OCI-LY7 (cell line): ENCODE measurements around the gene GSTT2. TPM values are rescaled to one million over a fixed set of nuclear protein-coding genes. Genes with fewer than 3 reads are reported as not detected.
A peak's percentile ranks its signal among the peaks of the same experiment; 100 is the strongest.

Experiments used
- BruUV-seq: library from RNA; stranded (reverse); fragments of 400-500 nt; replicated peaks from 2 replicates; lab custom pipeline; 2021; lab: Mats Ljungman, UMichigan
- CTCF ChIA-PET: fragments of 300-600 bp; sonication (Branson Sonifier 250); formaldehyde crosslinking; loops from one replicate; lab custom pipeline; 2022; ENCODE audit warnings: antibody characterized with exemption; ENCODE audit not compliant: unreplicated experiment; lab: Charles Lee
- POLR2A ChIA-PET: fragments of 300-600 bp; sonication (Branson Sonifier 250); formaldehyde crosslinking; loops from one replicate; lab custom pipeline; 2022; ENCODE audit warnings: antibody characterized with exemption; lab: Charles Lee
- DNase-seq: peaks from one replicate; pipeline ENCODE4 v3.0.0-alpha.2; 2015; ENCODE audit warnings: low spot score
- H2AFZ ChIP-seq: fragments of 200-600 bp; sonication (generic), shearing (Covaris generic); 2 replicates; pipeline ENCODE4 v1.6.1; 2014; ENCODE audit warnings: mild to moderate bottlenecking, antibody characterized with exemption, low read length, moderate library complexity
- H3K27ac ChIP-seq: fragments of 200-600 bp; sonication (generic); 2 replicates; pipeline ENCODE4 v1.5.1; 2014; ENCODE audit warnings: mixed run types, low read depth, mild to moderate bottlenecking, moderate library complexity, low read length, inconsistent platforms; ENCODE audit not compliant: poor library complexity, severe bottlenecking
- H3K36me3 ChIP-seq: fragments of 200-600 bp; sonication (generic); 2 replicates; pipeline ENCODE4 v1.6.1; 2014; ENCODE audit warnings: mild to moderate bottlenecking, antibody characterized with exemption, low read length, moderate library complexity, mixed read lengths; ENCODE audit not compliant: insufficient read depth
- H3K4me1 ChIP-seq: fragments of 200-600 bp; sonication (generic); 2 replicates; pipeline ENCODE4 v1.5.1; 2014; ENCODE audit warnings: mild to moderate bottlenecking, low read length; ENCODE audit not compliant: insufficient read depth, poor library complexity, severe bottlenecking
- H3K4me2 ChIP-seq: fragments of 200-600 bp; sonication (generic); 2 replicates; pipeline ENCODE4 v1.6.1; 2014; ENCODE audit warnings: mild to moderate bottlenecking, low read length
- H3K4me3 ChIP-seq: fragments of 200-600 bp; sonication (generic); 2 replicates; pipeline ENCODE4 v1.5.1; 2014; ENCODE audit warnings: mild to moderate bottlenecking, low read depth, low read length; ENCODE audit not compliant: poor library complexity, severe bottlenecking
- H3K79me2 ChIP-seq: fragments of 200-600 bp; sonication (generic); 2 replicates; pipeline ENCODE4 v1.6.1; 2016; ENCODE audit warnings: low read depth, mild to moderate bottlenecking, low read length, moderate library complexity, mixed read lengths; ENCODE audit not compliant: insufficient read depth
- H3K9me2 ChIP-seq: fragments of 200-600 bp; sonication (generic); 2 replicates; pipeline ENCODE4 v1.6.1; 2016; ENCODE audit warnings: mild to moderate bottlenecking, low read length, mixed read lengths; ENCODE audit not compliant: insufficient read depth
- H3K9me3 ChIP-seq: fragments of 200-600 bp; sonication (generic); 2 replicates; pipeline ENCODE4 v1.6.1; 2014; ENCODE audit warnings: mild to moderate bottlenecking, mixed run types, low read length, mixed read lengths
- H4K20me1 ChIP-seq: fragments of 200-600 bp; sonication (generic); 2 replicates; pipeline ENCODE4 v1.6.1; 2014; ENCODE audit warnings: mild to moderate bottlenecking, antibody characterized with exemption, low read length, moderate library complexity, mixed read lengths; ENCODE audit not compliant: insufficient read depth
- CTCF ChIP-seq: fragments of 200-600 bp; sonication (generic); conservative IDR thresholded peaks from 2 replicates; pipeline ENCODE4 v1.5.1; 2014; ENCODE audit warnings: mild to moderate bottlenecking, antibody characterized with exemption, low read length, moderate library complexity, mixed read lengths
- EZH2phosphoT487 ChIP-seq: fragments of 200-600 bp; sonication (generic); IDR thresholded peaks from 2 replicates; pipeline ENCODE4 v1.6.1; 2018; ENCODE audit warnings: low read depth, borderline replicate concordance, mild to moderate bottlenecking, mixed run types, antibody characterized with exemption, low read length, moderate library complexity, mixed read lengths
- intact Hi-C: fragments of 100-400 bp; cut with micrococcal nuclease; formaldehyde crosslinking; loops from one replicate; pipeline ENCODE4 v1.10.0; 2022; ENCODE audit not compliant: unreplicated experiment
- total RNA-seq, 2 experiments: library from RNA; depleted of rRNA in 1 of 2; stranded (reverse); fragments of >200 nt in 1 of 2; shearing (Covaris generic) in 1 of 2; gene quantifications; 2 replicates each; pipeline ENCODE4 v1.2.3, GENCODE V29; 2014 to 2022

Gene GSTT2
- total RNA-seq, 2 experiments from 2014 or later: not detected

GRCh38 chr22:24010018-24010391 is 30.1 kb downstream of the GSTT2 start:
- H3K36me3 ChIP-seq: peaks cover 4% of the 10 kb centered on the region; the same call in 1 of the 2 replicates
- no peak for TF ChIP-seq EZH2phosphoT487
- TF ChIP-seq CTCF: no peak
- BruUV-seq: no TSS peak
- POLR2A ChIA-PET: interaction anchor here (0.6 to 0.9 kb wide), 2 partner anchors 147 to 522 kb away, joined by 3 read pairs; no protein-coding TSS in a partner anchor
- DNase-seq: no peak
- H3K4me2 ChIP-seq: no peak overlapping the region
- H3K9me3 ChIP-seq: peaks cover 9% of the 10 kb centered on the region; the same call in 1 of the 2 replicates
- H3K4me3 ChIP-seq: no peak overlapping the region
- intact Hi-C loops: loop anchor here (5.0 kb wide), 1 partner anchor 57 kb away; no protein-coding TSS in a partner anchor
- CTCF ChIA-PET: interaction anchor here (0.5 kb wide), 1 partner anchor 236 kb away, joined by 3 read pairs; no protein-coding TSS in a partner anchor
- peak overlapping the region; percentile 56; the same call in 1 of the 2 replicates for H2AFZ ChIP-seq
- no peak overlapping the region for H3K27ac ChIP-seq
- H3K4me1 ChIP-seq: peaks cover 14% of the 10 kb centered on the region
- H4K20me1 ChIP-seq: no peaks in the 10 kb centered on the region
- H3K79me2 ChIP-seq: peaks cover 20% of the 10 kb centered on the region
- H3K9me2 ChIP-seq: no peaks in the 10 kb centered on the region

- intact Hi-C loops: loop anchor here (5.0 kb wide), 1 partner anchor 56 kb away; no protein-coding TSS in a partner anchor
- ChIA-PET POLR2A (interaction anchor here (0.6 kb wide), 1 partner anchor 496 kb away, joined by 3 read pairs; no protein-coding TSS in a partner anchor), CTCF (no interaction called here)
- peaks cover 14% of the 10 kb centered on the region for H3K4me1 ChIP-seq
- peaks cover 18% of the 10 kb centered on the region; the same call in 1 of the 2 replicates for H3K9me3 ChIP-seq
- H3K27ac ChIP-seq: peak overlapping the region; percentile 47
- H3K79me2 ChIP-seq: peaks cover 20% of the 10 kb centered on the region
- peak overlapping the region; percentile 90 for H3K4me3 ChIP-seq
- peak overlapping the region; percentile 87 for H3K4me2 ChIP-seq
- H2AFZ ChIP-seq: peak overlapping the region; percentile 67
- BruUV-seq: no TSS peak
- H3K36me3 ChIP-seq: peaks cover 10% of the 10 kb centered on the region
- no peaks in the 10 kb centered on the region for H3K9me2 ChIP-seq
- TF ChIP-seq CTCF (no peak), EZH2phosphoT487 (no peak)
- no peaks in the 10 kb centered on the region for H4K20me1 ChIP-seq
- no peak for DNase-seq
These were observed 31.8 kb downstream of the GSTT2 start for GRCh38 chr22:24011735-24012068.

- Histone ChIP-seq H3K9me3 (0 out of 2 replicates have a peak, but pooled peaks cover 8% of the 10 kb centered on the region), H3K79me2 (peaks cover 47% of the 10 kb centered on the region), H3K36me3 (peaks cover 16% of the 10 kb centered on the region), H3K9me2 (no peaks in the 10 kb centered on the region), H3K4me2 (no peak overlapping the region), H2AFZ (no peak overlapping the region), H3K4me1 (peaks cover 8% of the 10 kb centered on the region), H3K27ac (no peak overlapping the region), H4K20me1 (no peaks in the 10 kb centered on the region), H3K4me3 (no peak overlapping the region)
- no TSS peak for BruUV-seq
- intact Hi-C loops: no loop called here
- TF ChIP-seq EZH2phosphoT487: no peak
- no peak for TF ChIP-seq CTCF
- DNase-seq: no peak
- ChIA-PET CTCF (no interaction called here), POLR2A (interaction anchor here (0.6 kb wide), 2 partner anchors 38 to 979 kb away, joined by 3 to 5 read pairs; no protein-coding TSS in a partner anchor)
These were observed 36.2 kb downstream of the GSTT2 start for GRCh38 chr22:24016156-24016555.
